NCI-H345 treated with DMSO at 0.1 percent for 48 hours (cell line): Measurements from ENCODE around the gene CTDSP1.

Experiments used
- DNase-seq: peaks from one replicate; lab custom pipeline; 2025; ENCODE audit not compliant: unreplicated experiment; lab: John Stamatoyannopoulos, UW

CTDSP1 gene, protein sequence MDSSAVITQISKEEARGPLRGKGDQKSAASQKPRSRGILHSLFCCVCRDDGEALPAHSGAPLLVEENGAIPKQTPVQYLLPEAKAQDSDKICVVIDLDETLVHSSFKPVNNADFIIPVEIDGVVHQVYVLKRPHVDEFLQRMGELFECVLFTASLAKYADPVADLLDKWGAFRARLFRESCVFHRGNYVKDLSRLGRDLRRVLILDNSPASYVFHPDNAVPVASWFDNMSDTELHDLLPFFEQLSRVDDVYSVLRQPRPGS

GRCh38 chr2:218399391-218400166 lies at the start of gene CTDSP1:
TSS of gene CTDSP1 (plus strand) at chr2:218399868. CDS start at chr2:218400091, 223 bp downstream.
- DNase-seq: peak; percentile 37

GRCh38 chr2:218354045-218354444 lies 45.6 kb upstream of the CTDSP1 start:
- DNase-seq: no peak

DNA sequence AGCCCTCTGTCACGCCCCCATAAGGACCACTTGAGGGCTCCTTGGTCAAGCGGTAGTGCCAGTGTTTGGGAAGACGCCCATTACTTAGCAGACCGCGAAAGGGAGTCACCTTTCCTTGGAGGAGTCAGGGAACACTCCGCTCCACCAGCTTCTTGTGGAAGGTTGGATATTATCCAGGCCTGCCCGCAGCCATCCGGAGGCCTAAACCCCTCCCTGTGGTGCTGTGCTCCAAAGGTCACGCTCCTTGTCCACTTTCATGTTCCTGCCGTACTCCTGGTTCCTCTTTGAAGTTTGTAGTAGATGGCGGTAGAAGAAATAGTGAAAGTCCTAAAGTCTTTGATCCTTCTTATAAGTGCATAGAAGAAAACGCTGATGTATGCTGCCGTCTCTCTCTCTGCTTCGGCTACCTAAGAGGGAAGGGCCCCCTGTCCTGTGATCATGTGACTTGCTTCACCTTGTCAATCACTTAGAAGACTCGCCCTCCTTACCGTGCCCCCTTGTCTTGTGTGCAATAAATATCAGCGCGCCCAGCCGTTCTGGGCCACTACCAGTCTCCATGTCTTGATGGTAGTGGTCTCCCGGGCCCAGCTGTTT lies 44.7 kb upstream of the CTDSP1 start:
- DNase-seq: no peak

DNA sequence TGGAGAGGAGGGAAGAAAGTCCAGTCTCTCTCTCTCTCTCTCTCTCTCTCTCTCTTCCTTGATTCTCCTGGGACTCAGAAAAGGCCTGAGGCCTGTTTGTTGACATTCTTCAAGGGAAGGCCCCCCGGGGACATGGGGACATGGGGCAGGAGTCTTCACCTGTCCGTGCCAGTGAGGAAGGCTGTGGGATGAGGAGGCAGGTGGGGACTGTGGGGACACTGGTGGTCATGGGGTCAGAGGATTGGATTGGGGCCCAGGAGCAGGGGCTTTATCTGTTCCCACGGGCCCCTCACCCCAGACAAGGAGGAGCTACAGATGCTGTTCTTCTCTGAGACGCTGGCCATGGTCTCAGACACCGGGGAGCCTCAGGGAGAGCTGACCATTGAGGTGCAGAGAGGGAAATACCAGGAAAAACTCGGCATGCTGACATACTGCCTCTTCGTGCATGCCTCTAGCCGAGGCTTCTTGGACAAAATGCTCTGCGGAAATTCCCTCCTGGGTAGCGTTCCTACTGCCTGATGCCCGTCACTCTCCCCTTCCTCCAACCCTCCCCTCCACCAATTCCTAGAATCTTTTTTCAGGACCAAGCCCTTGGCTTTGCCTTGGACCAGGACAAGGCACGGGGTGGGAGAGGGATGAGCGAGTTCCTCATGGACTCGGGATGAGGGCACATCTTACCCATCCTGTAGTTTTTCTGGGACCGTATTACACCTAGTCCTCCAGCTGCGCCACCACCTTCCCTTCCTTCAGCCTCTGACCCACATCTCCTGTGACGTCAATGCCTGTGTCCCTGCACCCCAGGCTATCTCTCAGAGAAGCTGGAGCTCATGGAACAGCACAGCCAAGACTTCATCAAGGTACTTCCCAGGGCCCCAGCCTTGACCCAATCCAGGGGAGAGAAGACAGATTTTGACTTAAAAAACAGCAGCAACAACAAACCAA lies 42.2 kb upstream of the CTDSP1 start:
- DNase-seq: no peak

GRCh38 chr2:218360453-218360852 lies 39.2 kb upstream of the CTDSP1 start:
- no peak for DNase-seq

DNA sequence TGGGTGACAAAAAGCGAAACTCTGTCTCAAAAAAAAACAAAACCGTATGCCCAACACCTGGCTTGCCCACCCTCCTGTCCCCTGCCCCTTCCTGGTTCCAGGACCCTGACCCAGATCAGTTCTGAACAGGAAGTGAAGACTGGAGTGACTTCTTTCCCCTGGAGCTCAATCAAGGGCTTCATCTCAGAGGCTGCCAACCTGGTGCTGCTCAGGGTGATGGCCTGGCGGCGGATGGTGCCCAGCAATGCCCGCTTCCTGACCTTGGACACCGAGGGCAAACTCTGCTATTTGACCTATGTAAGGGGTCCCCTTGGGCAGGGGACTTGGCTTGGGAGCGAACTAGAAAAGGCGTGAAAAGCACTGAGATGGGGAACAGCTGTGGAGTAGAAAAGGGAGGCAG lies 37.1 kb upstream of the CTDSP1 start:
- no peak for DNase-seq

DNA sequence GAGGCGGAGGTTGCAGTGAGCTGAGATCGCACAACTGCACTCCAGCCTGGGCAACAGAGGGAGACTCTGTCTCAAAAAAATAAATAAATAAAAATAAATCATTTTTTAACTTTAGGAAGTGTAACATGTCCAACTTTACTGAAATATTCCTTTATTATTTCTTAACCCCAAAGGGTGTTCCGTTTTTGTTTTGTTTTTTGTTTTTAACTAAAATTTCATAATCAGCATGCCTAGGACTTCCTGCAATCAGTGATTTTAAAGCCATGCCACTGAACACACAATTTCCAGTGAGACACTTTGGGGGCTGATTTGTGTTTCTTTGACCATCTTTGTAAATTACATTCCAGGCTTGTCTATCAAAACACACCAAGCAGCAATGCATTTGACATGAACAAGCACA lies 35.9 kb upstream of the CTDSP1 start:
- no peak for DNase-seq

DNA sequence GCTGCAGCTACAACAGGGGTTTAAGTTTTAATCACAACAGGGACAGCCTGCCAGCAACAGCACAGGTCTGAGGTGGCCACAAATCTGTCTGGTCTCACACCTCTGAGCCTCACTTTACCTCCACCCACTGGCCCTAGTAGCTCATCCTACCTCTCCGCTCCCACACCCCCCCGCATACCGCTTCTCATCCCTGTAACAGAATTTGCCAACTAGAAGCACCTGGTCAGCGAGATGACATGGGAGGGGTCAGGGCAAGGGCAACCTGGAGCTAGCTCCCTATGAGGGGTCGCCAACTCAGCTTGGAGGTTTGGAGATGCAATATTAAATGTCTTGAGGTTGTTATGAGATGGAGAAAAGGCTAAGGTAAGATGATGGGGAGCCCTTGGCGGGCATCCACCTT lies 35.5 kb upstream of the CTDSP1 start:
- no peak for DNase-seq

GRCh38 chr2:218366621-218367414 lies 32.9 kb upstream of the CTDSP1 start:
- no peak for DNase-seq

GRCh38 chr2:218367415-218368149 lies 32.1 kb upstream of the CTDSP1 start:
- no peak for DNase-seq

DNA sequence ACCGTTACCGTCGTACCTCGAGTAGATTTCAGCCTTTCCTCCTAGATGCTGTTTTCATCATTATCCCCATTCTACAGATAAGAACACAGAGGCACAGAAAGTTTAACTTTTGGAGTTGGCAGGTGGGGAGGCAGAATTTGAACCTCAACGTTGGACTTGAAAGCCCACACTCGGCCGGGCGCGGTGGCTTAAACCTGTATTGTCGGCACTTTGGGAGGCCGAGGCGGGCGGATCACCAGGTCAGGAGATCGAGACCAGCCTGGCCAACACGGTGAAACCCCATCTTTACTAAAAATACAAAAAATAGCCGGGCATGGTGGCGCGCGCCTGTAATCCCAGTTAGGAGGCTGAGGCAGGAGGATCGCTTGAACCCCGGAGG lies 31.5 kb upstream of the CTDSP1 start:
- no peak for DNase-seq

GRCh38 chr2:218368621-218369153 lies 31.0 kb upstream of the CTDSP1 start:
- no peak for DNase-seq

GRCh38 chr2:218369330-218369729 lies 30.3 kb upstream of the CTDSP1 start:
- peak; percentile 82 for DNase-seq

GRCh38 chr2:218370410-218371063 lies 29.1 kb upstream of the CTDSP1 start:
- no peak for DNase-seq

- DNase-seq: no peak
Measured at GRCh38 chr2:218371983-218372350, 27.7 kb upstream of the CTDSP1 start.

DNA sequence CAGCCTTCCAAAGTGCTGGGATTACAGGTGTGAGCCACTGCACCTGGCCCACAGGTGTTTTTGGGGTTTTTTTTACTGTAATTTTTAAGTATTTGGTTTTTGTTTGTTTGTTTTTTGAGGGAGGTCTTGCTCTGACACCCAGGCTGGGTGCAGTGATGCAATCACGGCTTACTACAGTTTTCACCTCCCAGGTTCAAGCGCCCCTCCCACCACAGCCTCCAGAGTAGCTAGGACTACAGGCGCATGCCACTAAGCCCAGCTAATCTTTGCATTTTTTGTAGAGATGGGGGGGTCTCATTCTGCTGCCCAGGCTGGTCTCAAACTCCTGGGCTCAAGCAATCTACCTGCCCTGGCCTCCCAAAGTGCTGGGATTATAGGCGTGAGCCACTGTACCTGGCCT lies 24.9 kb upstream of the CTDSP1 start:
- DNase-seq: no peak

- DNase-seq: no peak
Measured at GRCh38 chr2:218375212-218375611, 24.5 kb upstream of the CTDSP1 start.

GRCh38 chr2:218378053-218378452 lies 21.6 kb upstream of the CTDSP1 start:
- DNase-seq: no peak

DNA sequence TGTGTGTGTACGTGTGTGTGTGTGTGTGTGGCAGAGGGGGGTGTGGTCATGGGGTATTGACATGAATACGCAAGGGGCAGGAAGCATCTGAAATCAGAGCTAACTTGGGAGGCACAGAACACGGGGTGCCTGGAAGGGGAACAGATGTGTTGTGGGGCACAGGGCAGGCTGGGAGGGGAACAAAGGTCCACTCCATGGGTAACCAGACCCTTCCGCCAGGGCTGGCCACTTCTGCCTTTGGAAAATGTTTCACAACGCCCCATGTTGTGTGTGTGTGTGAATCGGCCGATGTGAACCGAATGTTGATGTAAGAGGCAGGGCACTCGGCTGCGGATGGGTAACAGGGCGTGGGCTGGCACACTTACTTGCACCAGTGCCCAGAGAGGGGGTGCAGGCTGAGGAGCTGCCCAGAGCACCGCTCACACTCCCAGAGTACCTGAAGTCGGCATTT lies 17.7 kb upstream of the CTDSP1 start, which contains the start of gene SLC11A1:
Gene SLC11A1, plus strand, starts transcription at position 358 of the 451 bp plus-strand sequence. CDS start 96 bp downstream, outside the sequence.
- DNase-seq: no peak
